Measurements from ENCODE around the gene SH3TC1. TPM values are rescaled to one million over a fixed set of nuclear protein-coding genes. Genes with fewer than 3 reads are reported as not detected.

The SH3TC1 gene
- total RNA-seq, 1 donor from 2014 or later = 50.6 TPM

DNA sequence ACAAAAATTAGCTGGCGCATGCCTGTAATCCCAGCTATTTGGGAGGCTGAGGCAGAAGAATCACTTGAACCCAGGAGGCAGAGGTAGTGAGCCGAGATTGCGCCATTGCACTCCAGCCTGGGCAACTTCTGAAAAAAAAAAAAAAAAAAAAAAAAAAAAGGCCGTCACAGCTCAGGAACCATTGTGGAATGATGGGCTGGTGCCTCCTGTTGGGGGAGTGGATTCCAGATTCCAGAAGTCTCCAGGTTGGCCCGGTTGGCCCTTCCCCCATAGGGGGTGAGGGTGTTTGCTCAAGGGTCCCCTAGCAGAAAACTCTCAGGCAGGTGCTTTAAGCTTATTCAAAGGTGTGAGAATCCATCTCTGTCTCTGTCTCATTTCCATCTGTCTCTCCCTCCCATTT lies 11.5 kb downstream of the SH3TC1 start:
- H3K27me3 ChIP-seq = no peaks in the 10 kb centered on the region
- H3K36me3 ChIP-seq = no peaks in the 10 kb centered on the region
- TF ChIP-seq POLR2A (IDR thresholded peaks at IDR 0.05) (no peak), POLR2AphosphoS5 (IDR thresholded peaks at IDR 0.05; ENCODE audit: insufficient read depth in 1 of 2, low read depth in 1 of 2) (no peak)
- TF ChIP-seq, protein P1, sequence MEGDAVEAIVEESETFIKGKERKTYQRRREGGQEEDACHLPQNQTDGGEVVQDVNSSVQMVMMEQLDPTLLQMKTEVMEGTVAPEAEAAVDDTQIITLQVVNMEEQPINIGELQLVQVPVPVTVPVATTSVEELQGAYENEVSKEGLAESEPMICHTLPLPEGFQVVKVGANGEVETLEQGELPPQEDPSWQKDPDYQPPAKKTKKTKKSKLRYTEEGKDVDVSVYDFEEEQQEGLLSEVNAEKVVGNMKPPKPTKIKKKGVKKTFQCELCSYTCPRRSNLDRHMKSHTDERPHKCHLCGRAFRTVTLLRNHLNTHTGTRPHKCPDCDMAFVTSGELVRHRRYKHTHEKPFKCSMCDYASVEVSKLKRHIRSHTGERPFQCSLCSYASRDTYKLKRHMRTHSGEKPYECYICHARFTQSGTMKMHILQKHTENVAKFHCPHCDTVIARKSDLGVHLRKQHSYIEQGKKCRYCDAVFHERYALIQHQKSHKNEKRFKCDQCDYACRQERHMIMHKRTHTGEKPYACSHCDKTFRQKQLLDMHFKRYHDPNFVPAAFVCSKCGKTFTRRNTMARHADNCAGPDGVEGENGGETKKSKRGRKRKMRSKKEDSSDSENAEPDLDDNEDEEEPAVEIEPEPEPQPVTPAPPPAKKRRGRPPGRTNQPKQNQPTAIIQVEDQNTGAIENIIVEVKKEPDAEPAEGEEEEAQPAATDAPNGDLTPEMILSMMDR (IDR thresholded peaks at IDR 0.05) = no peak
- no peak overlapping the region for H3K4me3 ChIP-seq
- no peaks in the 10 kb centered on the region for H3K9me3 ChIP-seq
- no peak for DNase-seq (ENCODE audit: extremely low spot score in 2 of 2)
- peaks cover 11% of the 10 kb centered on the region for H3K4me1 ChIP-seq
- H3K27ac ChIP-seq = no peak overlapping the region
- intact Hi-C loops (cut with DNase I) = no loop called here

DNA sequence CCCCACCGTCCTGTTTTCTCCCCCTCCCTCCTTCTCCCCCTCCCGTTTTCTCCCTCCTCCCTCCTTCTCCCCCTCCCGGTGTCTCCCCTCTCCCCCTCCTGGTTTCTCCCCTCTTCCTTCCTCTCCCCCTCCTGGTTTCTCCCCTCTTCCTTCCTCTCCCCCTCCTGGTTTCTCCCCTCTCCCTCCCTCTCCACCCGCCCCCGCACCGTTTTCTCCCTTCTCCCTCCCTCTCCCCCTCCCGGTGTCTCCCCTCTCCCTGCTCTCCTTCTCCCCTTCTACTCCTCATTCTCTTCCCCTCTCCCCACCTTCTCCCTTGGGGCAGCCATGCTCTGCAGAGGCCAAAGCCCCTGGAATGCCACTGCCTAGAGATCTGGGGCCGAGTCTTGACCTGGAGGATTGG lies 12.2 kb downstream of the SH3TC1 start:
- no peak for DNase-seq (ENCODE audit: extremely low spot score in 2 of 2)
- intact Hi-C loops (cut with DNase I) = no loop called here
- Histone ChIP-seq H3K4me1 (peaks cover 4% of the 10 kb centered on the region), H3K27me3 (no peaks in the 10 kb centered on the region), H3K36me3 (no peaks in the 10 kb centered on the region), H3K27ac (no peak overlapping the region), H3K4me3 (no peak overlapping the region), H3K9me3 (no peaks in the 10 kb centered on the region)
- TF ChIP-seq POLR2A (IDR thresholded peaks at IDR 0.05) (no peak), POLR2AphosphoS5 (IDR thresholded peaks at IDR 0.05; ENCODE audit: insufficient read depth in 1 of 2, low read depth in 1 of 2) (no peak)
- TF ChIP-seq, protein P1 (IDR thresholded peaks at IDR 0.05) = no peak

DNA sequence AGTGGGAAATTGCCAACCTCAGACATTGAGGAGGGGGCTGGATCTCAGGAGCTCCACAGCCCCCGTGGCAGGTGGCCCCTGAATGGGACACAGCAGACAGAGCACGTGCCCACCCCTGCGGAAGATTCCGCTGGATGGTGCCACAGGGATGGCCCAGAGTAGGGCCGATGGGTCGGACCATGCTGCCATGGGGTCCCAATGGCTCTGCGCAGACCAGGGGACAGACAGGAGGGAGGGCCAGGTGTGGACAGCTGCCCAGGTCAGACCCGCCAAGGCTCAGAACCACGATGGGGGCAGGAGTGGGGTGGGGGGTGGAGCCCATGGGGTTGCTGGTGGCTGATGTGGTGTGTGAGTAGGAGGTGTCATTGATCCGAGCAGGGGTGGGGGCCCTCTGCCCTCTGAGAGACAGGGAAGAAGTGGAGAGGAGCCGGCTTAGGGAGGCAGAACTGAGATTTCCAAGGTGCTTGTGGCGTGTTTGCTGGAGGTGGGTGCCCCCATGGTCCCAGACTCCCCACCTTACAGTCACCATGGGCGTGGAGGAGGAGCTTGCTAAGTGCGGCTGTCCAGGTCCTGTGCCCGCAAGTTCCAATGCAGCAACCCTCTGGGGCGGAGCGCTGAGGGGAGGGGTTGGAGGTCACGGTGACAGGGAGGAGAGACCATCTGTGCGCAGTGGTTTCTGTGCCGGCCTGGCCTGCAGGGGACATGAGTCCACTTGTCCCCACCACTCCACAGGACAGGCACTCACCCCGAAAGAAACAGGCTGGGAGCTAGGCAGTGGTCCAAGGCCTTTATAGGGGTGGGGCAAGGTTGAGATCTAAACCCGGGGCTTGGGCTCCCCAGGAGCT lies 12.9 kb downstream of the SH3TC1 start:
- H3K36me3 ChIP-seq = no peaks in the 10 kb centered on the region
- no peak for TF ChIP-seq POLR2A (IDR thresholded peaks at IDR 0.05)
- no peak for TF ChIP-seq POLR2AphosphoS5 (IDR thresholded peaks at IDR 0.05; ENCODE audit: insufficient read depth in 1 of 2, low read depth in 1 of 2)
- TF ChIP-seq, protein P1 (IDR thresholded peaks at IDR 0.05) = no peak

DNA sequence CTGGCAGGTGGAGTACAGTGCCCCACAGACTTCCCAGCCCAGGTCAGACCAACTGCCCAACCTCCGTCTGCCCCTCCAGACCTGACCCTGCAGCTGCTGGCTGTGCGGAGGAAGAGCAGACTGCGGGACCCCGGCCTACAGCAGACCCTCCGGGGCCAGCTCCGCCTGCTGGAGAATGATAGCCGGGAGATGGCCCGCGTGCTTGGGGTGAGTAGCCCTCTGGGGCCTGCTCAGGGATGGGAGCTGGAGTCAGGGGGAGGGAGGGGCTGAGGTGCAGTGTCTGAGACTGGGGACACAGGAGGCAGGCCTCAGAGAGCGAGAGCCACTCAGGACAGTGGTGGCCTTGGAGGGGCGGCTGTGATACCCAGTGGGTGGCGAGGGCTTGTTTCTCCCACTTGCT lies 13.5 kb downstream of the SH3TC1 start:
- Histone ChIP-seq H3K27me3 (no peaks in the 10 kb centered on the region), H3K4me3 (no peak overlapping the region), H3K36me3 (no peaks in the 10 kb centered on the region), H3K27ac (no peak overlapping the region), H3K4me1 (no peaks in the 10 kb centered on the region), H3K9me3 (no peaks in the 10 kb centered on the region)
- intact Hi-C loops (cut with DNase I) = no loop called here
- TF ChIP-seq POLR2AphosphoS5 (IDR thresholded peaks at IDR 0.05; ENCODE audit: insufficient read depth in 1 of 2, low read depth in 1 of 2) (no peak), POLR2A (IDR thresholded peaks at IDR 0.05) (no peak)
- TF ChIP-seq, protein P1 (IDR thresholded peaks at IDR 0.05) = no peak
- DNase-seq (ENCODE audit: extremely low spot score in 2 of 2) = no peak

More for the DNA sequence above, 12.9 kb downstream of the SH3TC1 start:
- Histone ChIP-seq H3K9me3 (no peaks in the 10 kb centered on the region), H3K4me1 (no peaks in the 10 kb centered on the region), H3K4me3 (no peak overlapping the region), H3K27me3 (no peaks in the 10 kb centered on the region), H3K27ac (no peak overlapping the region)
- intact Hi-C loops (cut with DNase I) = no loop called here
- no peak for DNase-seq (ENCODE audit: extremely low spot score in 2 of 2)

DNA sequence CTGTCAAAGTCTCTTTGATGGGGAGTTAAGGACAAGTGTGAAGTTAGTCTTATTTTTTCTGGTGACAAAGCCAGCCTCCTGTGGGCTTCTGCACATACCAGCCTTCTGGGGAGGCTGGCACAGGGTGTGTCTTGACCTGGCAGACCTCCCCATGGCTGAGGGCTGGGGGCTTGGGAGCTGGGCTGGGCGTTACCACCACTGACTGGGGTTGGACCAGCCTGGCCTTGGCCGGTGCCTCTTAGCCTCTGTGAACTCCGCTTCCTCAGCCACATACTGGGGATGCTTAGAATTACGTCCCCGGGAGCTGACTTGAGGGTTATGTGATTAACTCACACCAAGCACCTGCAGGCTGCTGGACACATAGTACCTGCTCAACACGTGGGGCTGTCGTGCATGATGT lies 14.0 kb downstream of the SH3TC1 start:
- H3K4me3 ChIP-seq = no peak overlapping the region
- no peak for DNase-seq (ENCODE audit: extremely low spot score in 2 of 2)
- H3K36me3 ChIP-seq = no peaks in the 10 kb centered on the region
- no peaks in the 10 kb centered on the region for H3K4me1 ChIP-seq
- no peaks in the 10 kb centered on the region for H3K9me3 ChIP-seq
- no peaks in the 10 kb centered on the region for H3K27me3 ChIP-seq
- no peak overlapping the region for H3K27ac ChIP-seq
- intact Hi-C loops (cut with DNase I) = no loop called here
- TF ChIP-seq, protein P1 (IDR thresholded peaks at IDR 0.05) = no peak
- no peak for TF ChIP-seq POLR2A (IDR thresholded peaks at IDR 0.05)
- TF ChIP-seq POLR2AphosphoS5 (IDR thresholded peaks at IDR 0.05; ENCODE audit: insufficient read depth in 1 of 2, low read depth in 1 of 2) = no peak

Measured in vagina (tissue), 2 donors.